GM18858 (cell line): ENCODE data around the gene BPI.
"Not testable (repeated sequence)": the region's sequence is repeated elsewhere in the genome, so short reads cannot be mapped to it uniquely, and the experiment has no call there.

Source experiments
- ATAC-seq: cut with Tn5 transposase; IDR thresholded peaks from one replicate; pipeline ENCODE4 v1.9.1; 2021; ENCODE audit not compliant: unreplicated experiment

BPI gene

DNA sequence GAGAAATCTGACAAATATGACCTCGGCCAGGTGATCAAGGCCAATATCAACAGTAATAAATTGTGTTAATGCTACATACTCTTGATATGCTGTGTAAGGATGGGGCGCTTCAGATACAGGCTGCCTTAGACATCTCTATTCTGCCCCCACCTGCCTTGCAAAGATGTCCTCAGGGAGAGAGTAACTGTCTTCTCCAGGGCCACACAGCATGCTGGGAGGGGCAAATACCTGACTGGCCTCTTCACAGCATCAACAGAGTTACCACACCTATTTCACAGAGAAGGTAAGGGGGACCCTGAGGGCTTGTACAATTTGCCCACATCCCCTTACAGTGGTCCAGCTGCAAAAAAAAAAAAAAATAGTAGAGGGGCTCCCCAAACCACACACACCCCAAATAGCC is 26.3 kb upstream of the BPI start:
- ATAC-seq: no peak

DNA sequence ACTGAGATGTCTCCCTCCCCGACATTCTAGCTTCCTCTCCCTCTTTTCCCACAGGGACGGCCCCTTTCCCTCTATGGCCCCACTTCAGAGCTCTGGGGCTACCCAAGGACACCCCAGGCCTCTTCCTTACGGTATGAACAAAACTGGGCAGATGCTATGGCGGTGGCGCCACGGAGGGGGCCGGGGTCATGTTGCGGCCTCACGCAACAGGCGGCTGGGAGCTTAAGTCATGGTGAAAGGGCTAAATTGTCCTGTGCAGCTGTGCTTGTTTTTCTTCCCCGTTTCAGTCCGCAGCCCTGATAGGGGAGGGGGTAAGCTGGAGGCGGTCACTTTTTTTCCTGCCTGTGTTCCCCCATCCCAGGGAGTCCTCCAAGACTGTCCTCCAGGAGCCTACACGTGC is 25.8 kb upstream of the BPI start:
- no peak for ATAC-seq

DNA sequence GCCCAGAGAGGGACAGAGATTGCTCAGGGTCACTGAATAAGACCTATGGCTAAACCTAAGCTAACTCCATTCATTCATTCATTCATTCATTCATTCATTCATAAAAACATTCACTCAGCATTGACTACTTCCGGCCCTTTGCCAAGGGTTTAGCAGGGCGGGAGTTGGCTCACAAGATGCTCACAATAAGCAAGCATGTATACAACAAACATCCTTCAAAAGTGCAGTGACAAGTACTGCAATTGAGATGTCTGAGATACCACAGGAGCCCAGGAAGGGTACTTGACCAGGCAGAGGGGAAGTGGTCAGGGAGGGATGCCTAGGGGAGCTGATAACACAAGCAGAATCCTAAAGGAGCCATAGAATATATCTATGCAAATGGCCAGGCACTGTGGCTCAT is 25.2 kb upstream of the BPI start:
- ATAC-seq: no peak

DNA sequence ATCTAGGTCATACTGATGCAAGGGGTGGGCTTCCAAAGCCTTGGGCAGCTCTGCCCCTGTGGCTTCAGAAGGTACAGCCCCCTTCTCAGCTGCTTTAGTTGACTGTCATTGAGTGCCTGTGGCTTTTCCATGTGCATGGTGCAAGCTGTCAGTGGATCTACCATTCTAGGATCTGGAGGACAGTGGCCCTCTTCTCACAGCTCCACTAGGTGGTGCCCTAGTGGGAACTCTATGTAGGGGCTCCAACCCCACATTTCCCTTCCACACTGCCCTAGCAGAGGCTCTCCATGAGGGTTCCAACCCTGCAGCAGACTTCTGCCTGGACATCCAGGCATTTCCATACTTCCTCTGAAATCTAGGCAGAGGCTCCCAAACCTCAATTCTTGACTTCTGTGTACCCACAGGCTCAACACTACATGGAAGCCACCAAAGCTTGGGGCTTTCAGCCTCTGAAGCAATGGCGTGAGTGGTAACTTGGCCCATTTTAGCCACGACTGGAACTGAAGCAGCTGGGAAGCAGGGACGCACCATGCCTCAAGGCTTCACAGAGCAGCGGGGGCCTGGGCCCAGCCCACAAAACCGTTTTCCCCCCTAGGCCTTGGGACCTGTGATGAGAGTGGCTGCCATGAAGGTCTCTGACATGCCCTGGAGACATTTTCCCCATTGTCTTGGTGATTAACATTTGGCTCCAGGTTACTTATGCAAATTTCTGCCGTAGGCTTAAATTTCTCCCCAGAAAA is 22.6 kb upstream of the BPI start:
- not testable (repeated sequence) for ATAC-seq

DNA sequence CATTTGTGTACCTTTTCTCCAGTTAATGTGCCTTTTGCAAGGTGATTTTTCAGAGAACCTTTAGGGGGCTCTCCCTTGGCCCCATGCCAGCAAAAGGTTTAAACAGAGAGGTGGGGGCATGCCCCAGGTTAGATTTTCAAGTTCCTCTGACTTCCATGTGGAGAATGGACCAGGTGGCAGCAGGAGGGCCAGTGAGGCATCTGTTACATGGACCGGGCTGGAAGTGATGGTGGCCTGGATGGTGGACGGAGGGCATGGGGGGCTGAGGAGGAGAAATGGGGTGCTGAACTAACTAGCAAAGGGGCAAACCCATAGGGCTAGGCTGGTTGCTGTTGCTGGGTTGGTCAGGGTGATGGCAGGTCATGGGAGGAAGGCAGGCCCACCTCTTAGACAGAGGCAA is 20.7 kb upstream of the BPI start:
- no peak for ATAC-seq

DNA sequence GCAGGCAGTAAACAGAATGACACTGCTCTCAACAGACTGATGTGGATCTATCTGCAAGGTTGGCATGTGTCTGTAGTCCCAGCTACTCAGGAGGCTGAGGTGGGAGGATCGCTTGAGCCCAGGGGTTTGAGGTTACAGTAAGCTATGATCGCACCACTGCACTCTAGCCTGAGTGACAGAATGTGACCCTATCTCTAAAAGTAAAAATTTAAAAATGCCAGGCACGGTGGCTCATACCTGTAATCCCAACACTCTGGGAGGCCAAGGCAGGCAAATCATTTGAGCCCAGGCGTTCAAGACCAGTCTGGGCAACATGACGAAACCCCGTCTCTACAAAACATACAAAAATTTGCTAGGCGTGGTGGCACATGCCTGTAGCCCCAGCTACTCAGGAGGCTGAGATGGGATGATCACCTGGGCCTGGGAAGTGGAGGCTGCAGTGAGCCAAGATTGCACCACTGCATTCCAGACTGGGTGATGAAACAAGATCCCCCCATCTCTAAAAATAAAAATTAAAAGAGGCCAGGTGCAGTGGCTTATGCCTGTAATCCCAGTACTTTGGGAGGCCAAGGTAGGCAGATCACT is 19.8 kb upstream of the BPI start:
- not testable (repeated sequence) for ATAC-seq

DNA sequence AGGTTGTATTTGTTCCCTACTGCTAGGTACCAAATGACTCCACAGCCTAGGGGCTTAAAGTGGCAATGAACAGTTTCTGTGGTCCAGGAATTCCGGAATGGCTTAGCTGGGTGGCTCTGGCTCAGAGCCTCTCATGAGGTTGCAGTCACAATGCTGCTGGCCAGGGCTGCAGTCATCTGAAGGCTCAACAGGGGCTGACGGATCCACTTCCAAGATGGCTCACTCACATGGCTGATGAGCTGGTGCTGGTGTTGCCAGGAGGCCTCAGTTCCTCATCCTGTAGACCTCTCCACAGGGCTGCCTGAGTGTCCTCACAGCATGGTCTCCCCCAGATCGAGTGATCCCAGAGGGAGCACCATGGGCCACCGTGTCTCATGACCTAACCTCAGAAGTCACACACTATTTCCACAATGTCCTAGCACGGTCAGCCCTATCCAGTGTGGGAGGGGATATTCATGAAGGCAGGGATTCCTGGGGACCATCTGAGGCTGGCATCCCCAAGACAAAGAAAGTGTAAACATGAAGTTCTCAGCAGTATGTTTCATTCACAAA is 19.0 kb upstream of the BPI start:
- no peak for ATAC-seq

DNA sequence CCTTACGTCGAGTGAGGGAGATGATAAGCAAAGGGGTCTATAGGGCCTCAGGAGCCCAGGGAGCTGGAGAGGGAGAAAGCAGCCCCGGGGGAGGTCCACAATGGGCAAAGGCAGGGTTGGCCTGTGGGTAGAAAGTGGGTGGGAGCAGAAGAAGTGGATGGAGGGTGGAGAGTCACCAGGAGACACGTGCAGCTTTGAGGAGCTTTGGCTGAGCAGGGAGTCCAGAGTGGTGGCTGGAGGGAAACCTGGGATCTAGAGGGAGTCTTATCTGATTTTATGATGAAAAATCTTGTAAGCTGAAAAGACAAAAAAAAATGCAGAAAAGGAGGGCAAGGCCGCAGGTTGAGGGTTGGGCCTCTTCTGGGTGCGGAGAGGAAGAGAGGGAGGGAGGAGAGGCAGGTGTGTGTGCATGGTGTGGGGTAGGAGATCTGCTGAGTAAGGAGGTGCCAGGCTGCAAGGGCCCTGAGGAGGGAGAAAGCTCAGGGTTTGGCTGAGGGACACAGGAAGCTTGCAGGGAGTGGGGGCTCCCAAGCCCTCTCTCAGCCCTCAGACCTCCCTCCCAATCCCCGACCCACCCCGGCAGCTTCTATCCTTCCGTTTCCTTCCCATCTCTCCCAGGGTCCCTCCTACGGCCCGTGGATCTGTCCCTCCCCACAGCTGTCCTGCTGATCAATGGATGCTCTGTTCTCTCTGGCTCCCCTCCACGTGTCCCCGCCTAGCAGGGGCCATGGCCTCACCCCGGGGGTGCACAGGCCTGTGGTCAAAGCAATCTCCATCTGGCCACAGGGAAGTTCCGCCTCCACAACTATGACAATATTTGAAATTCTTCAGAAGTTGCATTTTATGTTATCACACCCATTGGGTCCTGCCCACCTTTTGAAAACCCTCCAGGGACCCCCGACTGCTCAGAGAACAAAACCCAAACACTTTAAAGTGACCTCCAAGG is 17.1 kb upstream of the BPI start:
- ATAC-seq: no peak

DNA sequence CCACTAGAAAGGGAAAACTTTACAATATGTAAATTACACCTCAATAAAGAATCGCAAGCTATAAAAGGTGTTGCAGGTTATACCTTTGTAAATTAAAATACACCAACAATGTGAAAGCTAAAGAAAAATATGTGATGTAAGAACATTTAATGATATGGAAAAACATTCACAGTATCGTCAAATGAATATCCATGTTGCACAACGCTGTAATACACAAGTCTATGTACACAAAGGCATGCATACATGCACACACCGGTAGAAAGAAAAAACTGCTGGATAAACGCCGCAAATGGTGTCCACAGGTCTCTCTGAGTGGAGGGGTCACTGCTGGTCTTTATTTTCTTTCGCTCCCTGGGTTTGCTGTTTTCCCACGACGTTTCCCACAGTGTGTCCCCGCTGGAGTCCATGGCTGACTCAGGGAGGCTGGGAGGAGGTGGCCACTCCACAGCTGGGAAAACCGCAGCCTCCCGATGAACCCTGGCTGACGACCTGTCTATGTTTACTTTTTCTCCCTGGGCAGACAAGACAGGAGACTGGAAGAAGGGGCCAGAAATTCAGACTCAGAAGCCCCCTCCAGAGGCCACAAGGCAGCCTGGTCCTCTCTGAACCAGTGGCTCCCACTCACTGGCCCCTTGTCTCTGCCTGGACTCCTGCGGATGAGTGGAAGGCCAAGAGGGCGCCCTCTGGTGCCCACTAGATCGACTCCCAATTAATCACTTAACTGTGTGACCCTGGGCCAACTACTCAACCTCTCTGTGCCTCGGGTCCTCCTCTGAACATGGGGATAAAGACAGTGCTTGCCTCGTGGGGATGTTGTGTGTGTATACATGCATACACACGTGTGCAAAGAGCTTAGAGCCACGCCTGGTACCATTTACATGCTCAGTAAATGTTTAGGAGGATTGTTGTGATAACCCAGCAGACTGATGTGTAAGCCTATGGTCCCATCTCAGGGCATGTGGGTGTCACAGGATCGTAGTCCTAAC is 12.8 kb upstream of the BPI start:
- ATAC-seq: no peak

DNA sequence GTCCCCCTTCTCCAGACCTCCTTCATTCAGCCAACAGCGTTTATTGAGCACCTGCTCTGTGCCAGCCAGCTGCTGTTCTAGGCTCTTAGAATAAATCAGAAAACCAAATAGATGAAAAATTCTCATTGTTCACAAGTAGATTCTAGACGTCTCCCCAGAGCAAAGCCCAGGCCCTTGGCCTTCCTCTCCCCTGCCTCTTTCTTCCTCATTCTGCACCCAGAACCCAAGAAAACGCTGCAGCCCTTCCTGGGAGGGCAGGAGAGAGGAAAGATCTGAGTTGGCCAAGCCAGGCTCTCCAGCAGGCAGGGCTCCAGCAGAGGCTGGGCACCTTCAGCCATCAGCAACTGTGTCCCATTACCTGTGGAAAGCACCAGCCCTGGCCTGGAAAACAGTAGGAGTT is 12.0 kb upstream of the BPI start:
- ATAC-seq: no peak

DNA sequence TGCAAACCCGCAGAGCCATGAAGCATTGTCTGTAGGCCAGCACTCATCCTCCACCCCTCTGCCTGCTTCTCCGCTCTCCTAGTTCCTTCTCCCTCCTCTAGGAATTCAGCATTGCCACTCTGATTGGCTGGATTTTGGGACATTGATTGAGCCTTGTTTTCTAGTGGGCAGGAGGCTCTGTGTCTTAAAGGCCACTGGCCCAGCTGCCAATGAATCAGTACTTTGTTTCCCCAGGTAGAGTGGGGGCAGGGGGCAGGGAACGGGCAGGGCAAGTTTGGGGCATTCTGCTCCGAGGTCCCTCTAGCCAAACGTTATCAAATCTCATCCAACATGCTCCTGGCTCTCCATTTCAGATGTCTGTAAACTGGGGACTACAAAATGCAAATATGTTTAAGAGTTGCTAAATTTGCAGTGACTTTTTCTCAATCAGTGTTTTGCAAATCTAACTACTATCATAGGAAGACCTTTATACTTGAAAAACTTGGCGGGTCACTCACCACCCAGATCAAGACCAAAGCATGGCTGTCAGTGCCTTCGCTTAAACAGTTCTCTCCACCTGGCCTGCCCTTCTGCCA is 10.4 kb upstream of the BPI start:
- no peak for ATAC-seq

DNA sequence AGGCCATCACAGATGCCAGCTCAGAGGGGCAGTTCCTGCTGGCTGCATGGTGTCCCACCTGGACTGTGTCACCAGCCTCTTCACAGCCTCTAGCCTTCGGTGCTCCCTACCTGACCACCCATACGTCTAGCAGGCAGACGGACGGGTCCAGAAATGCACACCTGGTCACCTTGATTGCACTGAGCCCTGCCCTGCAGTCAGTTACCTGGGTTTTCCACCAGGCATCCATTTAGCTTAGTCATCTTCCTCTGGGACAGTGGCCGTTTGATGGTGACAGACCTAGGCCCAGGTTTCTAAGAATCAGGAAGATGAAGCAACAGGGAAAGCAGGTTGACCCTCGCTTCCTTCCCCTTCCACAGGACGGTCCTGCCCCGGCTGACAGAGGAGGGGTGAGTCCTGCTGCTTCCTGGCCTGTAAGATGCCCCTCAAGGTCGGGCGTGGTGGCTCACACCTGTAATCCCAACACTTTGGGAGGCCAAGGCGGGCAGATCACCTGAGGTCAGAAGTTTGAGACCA is 9.8 kb upstream of the BPI start:
- no peak for ATAC-seq

DNA sequence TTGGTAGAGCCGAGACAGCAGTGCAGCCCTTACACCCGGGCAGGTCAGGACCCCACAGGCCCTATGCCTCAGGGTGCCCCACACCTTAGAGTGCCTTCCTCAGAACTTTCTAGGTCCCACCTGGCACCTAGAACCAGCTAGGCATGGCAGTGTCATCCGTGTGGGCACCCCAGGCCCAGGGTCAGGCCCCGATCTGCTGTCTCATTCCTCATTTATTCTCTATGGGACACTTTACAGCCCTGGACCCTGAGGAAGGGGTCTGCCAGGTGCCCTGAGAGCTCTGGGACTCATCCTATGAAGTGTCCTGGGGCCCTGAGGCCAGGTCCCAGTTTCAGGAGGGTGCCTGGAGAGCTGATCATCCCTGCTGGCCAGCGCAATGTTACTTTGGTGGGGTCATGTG is 8.1 kb upstream of the BPI start:
- ATAC-seq: no peak

DNA sequence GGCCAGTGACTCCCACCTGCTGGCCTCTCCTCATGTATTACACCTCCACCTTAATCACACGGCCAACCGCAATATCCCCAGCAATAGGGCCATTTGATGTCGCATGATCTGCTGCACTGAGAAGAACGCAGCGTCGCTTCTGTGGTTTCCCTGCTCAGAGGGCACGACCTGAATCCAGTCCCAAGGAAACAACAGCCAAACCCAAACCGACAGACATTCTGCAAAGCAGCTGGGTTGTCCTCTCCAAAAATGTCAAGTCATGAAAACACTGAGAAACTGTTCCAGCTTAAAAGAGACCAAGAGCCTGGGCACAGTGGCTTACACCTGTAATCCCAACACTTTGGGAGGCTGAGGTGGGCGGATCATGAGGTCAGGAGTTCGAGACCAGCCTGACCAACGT is 7.5 kb upstream of the BPI start:
- no peak for ATAC-seq

DNA sequence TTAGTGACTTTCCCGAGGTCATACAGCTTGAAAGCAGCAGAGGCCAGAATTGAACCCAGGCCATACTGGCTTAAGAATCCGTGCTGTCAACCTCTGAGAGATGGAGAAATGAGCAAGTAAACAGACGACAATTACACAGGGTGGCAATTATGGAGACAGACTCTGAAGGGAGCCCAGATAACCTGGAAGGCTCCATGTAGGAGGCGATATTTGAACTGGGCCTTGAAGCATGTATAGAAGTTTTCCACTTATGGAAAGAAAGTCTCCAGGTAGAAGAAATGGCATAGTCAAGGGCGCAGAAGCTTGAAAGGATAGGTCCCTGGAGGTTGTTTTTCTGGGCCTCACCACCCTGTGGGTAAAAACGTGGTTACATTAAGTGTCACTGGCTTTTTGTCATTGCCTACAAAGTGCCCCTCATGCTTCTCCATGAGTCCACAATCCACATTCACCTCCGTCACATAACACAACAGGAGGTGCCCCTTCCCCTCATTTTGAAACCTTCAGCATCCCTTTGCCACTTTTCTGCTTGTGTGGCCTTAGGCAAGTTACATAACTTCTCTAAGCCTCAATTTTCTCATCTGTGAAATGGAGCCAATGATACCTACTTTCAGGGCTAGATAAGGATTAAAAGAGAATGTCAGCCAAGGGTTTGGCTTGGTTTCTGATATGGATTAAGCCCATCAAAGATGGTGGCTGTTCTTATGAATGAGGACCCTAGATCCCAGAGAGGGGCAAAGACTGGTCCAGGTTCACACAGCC is 5.9 kb upstream of the BPI start:
- no peak for ATAC-seq

DNA sequence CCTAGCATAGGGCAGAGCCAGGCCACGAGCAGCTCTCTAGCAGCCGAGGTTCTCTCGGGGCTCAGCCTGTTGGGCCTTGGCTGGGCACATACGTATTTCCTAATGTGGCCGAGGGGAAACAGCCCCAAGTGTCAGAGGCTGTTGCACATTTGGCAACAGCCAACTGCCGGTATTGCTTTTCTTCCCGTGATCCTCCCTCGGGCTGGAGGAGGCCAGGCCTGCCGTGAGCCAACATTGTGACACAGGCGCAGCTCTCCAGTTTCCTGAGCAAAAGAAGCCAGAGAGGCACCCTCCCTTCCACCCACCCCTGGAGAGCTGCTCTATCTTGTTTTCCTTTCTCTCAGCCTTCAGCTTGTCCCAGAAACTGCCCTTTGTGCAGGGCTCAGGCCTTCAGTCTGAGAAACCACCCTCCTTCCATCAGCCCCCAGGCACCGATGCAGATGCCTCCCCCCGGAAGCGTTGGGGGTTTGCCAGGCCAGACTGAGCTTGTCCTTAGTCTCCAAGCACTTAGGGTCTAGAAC is 5.1 kb upstream of the BPI start:
- ATAC-seq: no peak

DNA sequence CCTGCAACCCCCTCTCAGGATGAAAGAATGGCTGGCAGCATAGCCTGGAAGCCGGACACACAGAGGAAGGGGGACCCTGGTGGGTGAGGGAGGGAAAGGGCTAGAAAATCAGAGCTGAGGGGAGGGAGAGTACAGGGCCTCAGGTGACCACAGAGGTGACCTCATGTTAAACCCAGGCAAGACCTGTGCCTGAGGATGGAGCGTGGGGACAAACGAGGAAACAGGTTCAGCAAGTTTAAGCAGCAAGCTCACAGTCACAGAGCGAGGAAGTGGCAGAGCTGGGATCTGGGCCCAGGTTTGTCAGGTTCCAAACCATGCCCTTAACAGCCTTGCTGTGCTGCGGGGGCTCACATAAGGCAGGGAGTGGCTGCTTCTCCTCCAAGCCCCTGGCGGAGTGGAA is 4.0 kb upstream of the BPI start:
- no peak for ATAC-seq

DNA sequence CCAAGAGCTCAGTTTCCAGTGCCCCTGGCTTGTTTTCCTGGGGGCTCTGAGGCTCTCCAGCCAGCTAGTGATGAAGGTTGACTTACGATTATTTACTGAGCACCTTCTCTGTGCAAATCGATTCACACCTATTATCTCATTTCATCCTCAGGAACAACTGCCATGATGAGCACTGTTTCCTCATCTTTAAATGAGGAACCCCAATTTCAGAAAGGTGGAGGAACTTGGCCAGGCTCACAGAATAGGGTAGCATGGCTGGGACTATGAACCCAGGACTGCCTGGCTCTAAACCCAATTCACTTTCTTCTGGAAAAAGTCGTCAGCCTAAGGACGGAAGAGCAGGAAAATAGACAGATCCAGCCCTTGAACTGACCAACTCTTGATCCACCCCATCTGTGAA is 3.5 kb upstream of the BPI start:
- no peak for ATAC-seq

DNA sequence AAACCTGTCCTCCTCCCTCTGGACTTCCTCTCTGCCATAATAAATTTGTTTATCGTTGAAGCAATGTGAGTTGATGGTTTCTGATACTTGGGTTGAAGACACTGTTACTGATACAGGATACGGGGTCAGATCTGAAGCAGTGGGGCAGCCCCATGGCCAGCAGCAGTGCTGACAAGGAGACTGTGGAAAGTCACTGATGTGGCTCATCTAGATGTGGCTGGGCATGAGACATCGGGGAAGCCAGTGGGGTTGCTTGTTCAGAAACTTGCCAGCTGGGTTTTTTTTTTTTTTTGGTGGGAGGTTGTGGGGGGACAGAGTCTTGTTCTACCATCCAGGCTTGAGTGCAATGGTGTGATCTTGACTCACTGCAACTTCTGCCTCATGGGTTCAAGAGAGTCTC is 2.6 kb upstream of the BPI start:
- ATAC-seq: no peak
